Mucosa of stomach (tissue), 1 donor: Measurements from ENCODE around the gene FAM240A.

Experiments
- H3K27me3 ChIP-seq: one replicate; pipeline ENCODE4 v1.7.0; 2013; ENCODE audit warnings: mild to moderate bottlenecking, low read length; ENCODE audit not compliant: control insufficient read depth, insufficient read depth
- H3K36me3 ChIP-seq: one replicate; pipeline ENCODE4 v1.7.0; 2013; ENCODE audit warnings: low read length; ENCODE audit not compliant: control insufficient read depth, insufficient read depth
- H3K4me1 ChIP-seq: one replicate; pipeline ENCODE4 v1.7.0; 2013; ENCODE audit warnings: mild to moderate bottlenecking, low read length; ENCODE audit not compliant: control insufficient read depth, insufficient read depth
- H3K4me3 ChIP-seq: one replicate; pipeline ENCODE4 v1.7.0; 2013; ENCODE audit warnings: low read length
- H3K9ac ChIP-seq: one replicate; pipeline ENCODE4 v1.7.0; 2013; ENCODE audit warnings: mild to moderate bottlenecking, low read length, moderate library complexity
- H3K9me3 ChIP-seq: one replicate; pipeline ENCODE4 v1.7.0; 2013; ENCODE audit warnings: mild to moderate bottlenecking, low read length, moderate library complexity; ENCODE audit not compliant: control insufficient read depth
- donor health status: Pancreatic carcinoma.

The FAM240A gene

DNA sequence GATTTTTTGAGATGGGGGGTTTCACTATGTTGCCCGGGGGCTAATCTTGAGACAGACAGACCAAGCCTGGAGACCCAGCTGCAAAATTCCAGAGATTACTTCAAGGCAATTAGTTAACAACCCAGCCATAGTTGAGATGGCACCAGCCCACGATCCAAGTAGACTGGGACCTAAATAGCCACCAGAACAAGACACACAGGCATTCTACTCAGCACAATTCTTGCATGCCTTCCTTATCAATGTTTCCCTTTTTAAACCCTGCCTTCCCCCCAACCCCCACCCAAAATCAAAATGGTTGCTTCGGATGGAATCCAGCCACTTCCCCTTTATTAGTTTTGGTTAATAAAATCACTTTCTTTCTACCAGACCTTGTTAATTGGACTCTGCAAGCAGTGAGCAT is 28.6 kb downstream of the FAM240A start:
- peaks cover 3% of the 10 kb centered on the region for H3K27me3 ChIP-seq
- no peak overlapping the region for H3K9ac ChIP-seq
- no peaks in the 10 kb centered on the region for H3K36me3 ChIP-seq
- H3K4me1 ChIP-seq, result no peaks in the 10 kb centered on the region
- H3K4me3 ChIP-seq, result no peak overlapping the region
- H3K9me3 ChIP-seq, result no peaks in the 10 kb centered on the region

DNA sequence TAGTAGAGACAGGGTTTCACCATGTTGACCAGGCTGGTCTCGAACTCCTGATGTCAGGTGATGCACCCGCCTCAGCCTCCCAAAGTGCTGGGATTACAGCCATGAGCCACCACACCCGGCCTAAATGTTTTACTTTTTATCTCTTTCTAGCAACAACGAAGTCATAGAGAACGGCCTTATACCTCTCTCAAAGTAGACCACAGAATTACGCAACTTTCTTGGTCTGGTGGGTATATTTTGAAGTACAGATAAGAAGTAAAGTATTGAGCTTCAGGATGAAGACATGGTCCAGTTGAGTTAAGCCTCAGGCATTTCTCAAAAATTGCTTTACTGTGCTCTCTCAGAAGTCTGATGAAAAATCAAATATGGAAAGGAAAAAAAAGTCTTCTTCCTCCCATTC is 30.6 kb downstream of the FAM240A start:
- H3K27me3 ChIP-seq, result peaks cover 3% of the 10 kb centered on the region
- H3K4me3 ChIP-seq, result no peak overlapping the region
- no peaks in the 10 kb centered on the region for H3K4me1 ChIP-seq
- no peaks in the 10 kb centered on the region for H3K9me3 ChIP-seq
- H3K9ac ChIP-seq, result no peak overlapping the region
- H3K36me3 ChIP-seq, result no peaks in the 10 kb centered on the region

DNA sequence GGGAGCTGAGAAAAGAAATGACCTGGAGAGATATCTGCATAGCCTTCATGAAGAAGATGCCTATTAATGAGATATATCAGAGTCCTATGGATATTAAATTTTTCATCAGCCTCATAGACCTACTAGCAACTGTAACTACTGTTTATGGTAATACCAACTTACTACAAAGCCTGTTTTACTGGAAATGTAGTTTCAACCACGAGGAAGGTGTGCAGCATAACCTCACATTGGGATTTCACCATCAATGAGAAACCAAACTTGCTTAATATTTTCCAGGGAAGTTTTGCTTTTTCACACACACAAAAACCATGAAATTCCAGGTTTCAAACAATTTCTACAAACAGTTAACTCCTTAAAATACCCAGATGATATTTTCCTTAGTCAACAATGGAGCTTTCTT is 31.4 kb downstream of the FAM240A start:
- peaks cover 3% of the 10 kb centered on the region for H3K27me3 ChIP-seq
- H3K4me3 ChIP-seq, result no peak overlapping the region
- H3K36me3 ChIP-seq, result no peaks in the 10 kb centered on the region
- H3K4me1 ChIP-seq, result no peaks in the 10 kb centered on the region
- H3K9me3 ChIP-seq, result no peaks in the 10 kb centered on the region
- no peak overlapping the region for H3K9ac ChIP-seq

DNA sequence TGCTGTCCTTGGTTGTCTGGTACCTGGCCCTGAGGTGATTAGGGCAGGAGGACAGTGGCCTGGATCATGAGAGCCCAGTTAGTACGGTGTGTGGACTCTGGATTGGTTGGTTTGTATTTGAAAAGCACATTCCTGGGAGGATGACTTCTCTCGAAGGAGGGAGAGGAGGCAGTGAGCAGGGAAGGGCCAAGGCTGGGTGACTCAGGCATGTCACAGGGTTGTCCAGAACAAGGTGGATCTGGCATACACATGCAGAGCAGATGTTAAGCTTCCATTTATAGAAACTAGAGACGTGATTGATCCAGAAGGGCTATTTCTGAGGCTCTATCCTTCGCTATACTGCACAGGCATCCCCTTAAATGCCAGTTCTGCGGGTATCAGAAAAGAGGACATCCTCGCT is 34.4 kb downstream of the FAM240A start:
- H3K9me3 ChIP-seq, result no peaks in the 10 kb centered on the region
- H3K4me3 ChIP-seq, result no peak overlapping the region
- H3K9ac ChIP-seq, result no peak overlapping the region
- H3K27me3 ChIP-seq, result peaks cover under 1% of the 10 kb centered on the region
- no peaks in the 10 kb centered on the region for H3K4me1 ChIP-seq
- H3K36me3 ChIP-seq, result no peaks in the 10 kb centered on the region

DNA sequence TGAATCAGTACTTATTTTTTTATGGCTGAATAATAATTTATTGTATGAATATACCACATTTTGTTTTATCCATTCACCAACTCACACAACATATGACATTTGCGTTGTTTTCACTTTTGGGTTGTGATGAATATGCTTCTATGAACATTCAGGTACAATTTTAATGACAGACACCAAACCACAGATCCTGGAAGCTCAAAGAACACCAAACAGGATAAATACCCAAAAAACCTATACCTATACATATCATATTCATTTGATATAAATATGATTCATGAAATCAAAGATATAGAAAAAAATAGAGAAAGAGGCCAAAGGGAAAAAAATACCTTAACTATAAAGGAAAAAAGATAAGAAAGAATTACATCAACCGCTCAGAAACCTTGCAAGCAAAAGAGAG is 35.8 kb downstream of the FAM240A start:
- Histone ChIP-seq H3K9me3 (no peaks in the 10 kb centered on the region), H3K9ac (no peak overlapping the region), H3K27me3 (no peaks in the 10 kb centered on the region), H3K4me3 (no peak overlapping the region), H3K36me3 (no peaks in the 10 kb centered on the region), H3K4me1 (no peaks in the 10 kb centered on the region)

DNA sequence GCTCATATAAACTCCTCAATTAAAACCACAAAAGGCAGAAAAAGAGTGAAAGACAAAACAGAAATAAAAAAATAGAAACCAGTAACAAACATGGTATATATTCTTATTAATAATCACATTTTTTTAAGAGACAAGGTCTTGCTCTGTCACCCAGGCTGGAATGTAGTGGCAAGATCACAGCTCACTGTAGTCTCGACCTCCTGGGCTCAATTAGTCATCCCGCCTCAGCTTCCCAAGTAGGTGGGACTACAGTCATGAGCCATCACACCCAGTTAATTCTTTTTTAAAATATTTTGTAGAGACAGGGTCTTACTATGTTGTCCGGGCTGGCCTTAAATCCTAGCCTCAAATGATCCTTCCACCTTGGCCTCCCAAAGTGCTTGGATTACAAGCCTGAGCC is 37.1 kb downstream of the FAM240A start:
- Histone ChIP-seq H3K27me3 (no peaks in the 10 kb centered on the region), H3K9ac (no peak overlapping the region), H3K36me3 (no peaks in the 10 kb centered on the region), H3K9me3 (no peaks in the 10 kb centered on the region), H3K4me1 (no peaks in the 10 kb centered on the region), H3K4me3 (no peak overlapping the region)

DNA sequence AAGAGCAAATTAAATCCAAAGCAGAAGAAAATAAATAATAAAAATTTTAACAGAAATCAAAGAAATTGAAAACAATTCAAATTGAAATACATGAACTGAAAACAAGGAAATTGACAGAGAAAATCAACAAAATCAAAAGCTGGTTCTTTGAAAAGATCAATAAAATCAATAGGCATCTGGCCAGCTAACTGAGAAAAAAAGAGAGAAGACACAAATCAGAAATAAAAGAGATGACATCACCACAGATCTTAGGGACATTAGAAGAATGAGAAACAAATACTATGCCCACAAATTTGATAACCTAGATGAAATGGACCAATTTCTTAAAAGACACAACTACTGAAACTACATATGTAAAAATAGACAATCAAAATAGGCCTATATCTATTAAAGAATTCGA is 38.8 kb downstream of the FAM240A start:
- Histone ChIP-seq H3K4me3 (no peak overlapping the region), H3K9me3 (no peaks in the 10 kb centered on the region), H3K27me3 (no peaks in the 10 kb centered on the region), H3K36me3 (no peaks in the 10 kb centered on the region), H3K4me1 (no peaks in the 10 kb centered on the region), H3K9ac (no peak overlapping the region)

DNA sequence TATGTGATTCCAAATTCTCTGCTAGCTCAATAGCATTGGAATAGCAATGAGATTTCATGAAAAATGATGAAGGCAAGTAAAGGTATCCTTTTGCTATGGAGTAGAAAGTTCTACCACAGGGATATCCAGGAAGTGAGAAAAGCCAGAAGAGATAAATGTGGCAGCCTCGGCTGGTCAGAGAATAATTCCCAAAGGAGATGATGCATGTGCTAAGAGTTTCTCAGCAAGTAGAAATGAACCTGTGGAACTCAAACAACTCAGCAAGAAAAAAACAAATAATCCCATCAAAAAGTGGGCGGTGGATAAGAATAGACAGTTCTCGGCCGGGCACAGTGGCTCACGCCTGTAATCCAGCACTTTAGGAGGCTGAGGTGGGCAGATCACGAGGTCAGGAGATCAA is 42.9 kb downstream of the FAM240A start:
- H3K36me3 ChIP-seq, result no peaks in the 10 kb centered on the region
- no peaks in the 10 kb centered on the region for H3K27me3 ChIP-seq
- no peaks in the 10 kb centered on the region for H3K4me1 ChIP-seq
- no peak overlapping the region for H3K9ac ChIP-seq
- H3K9me3 ChIP-seq, result no peaks in the 10 kb centered on the region
- H3K4me3 ChIP-seq, result no peak overlapping the region

DNA sequence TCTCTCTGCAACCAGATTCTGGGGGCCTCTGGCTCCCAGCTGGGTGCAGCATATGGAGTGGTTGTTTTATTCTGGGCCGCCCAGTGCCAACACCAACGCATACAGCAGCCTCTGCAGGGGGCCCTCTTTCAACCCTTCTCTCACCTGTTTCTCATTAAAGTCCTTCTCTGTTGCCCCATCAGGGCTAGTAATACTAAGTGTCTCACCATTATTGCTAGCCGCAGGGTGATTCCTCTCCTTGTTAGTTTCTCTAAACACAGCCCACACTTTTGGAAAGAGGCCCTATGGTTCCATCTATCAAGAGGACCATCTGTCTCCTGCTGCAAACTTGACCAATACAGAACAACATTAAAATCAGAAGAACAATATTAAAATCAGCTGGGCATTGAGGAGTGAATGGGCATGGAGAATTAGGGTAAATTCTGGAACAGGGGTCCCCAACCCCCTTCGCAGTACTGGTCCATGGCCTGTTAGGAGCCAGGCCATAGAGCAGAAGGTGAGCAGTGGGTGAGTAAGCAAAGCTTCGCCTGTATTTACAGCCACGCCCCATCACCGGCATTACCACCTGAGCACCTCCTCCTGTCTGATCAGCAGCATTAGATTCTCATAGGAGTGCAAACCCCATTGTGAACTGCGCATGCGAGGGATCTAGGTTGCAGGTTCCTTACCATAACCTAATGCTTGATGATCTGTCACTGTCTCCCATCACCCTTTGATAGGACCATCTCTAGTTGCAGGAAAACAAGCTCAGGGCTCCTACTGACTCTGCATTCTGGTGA is 44.6 kb downstream of the FAM240A start:
- Histone ChIP-seq H3K4me3 (no peak overlapping the region), H3K36me3 (no peaks in the 10 kb centered on the region), H3K27me3 (no peaks in the 10 kb centered on the region), H3K4me1 (no peaks in the 10 kb centered on the region), H3K9ac (no peak overlapping the region), H3K9me3 (no peaks in the 10 kb centered on the region)

DNA sequence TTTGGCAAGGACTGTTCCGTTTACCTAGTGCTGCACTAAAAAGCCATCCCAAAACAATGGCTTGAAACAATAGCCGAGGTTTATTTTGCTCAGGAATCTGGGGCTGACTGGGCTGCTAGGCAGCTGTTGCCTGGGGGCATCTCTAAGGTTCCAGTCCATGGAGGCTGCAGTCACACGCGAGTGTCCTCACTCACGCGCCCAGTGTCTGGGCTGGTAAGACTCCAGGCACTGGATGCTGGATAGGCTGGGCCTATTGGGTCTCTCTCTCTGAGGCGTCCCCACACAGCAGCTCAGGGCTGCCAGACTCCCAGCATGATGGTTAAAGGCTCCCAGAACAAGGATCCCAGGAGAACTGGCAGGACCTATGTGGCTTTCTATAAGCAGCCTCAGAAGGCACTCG is 47.0 kb downstream of the FAM240A start:
- Histone ChIP-seq H3K27me3 (no peaks in the 10 kb centered on the region), H3K36me3 (no peaks in the 10 kb centered on the region), H3K4me3 (no peak overlapping the region), H3K9me3 (no peaks in the 10 kb centered on the region), H3K9ac (no peak overlapping the region), H3K4me1 (no peaks in the 10 kb centered on the region)

DNA sequence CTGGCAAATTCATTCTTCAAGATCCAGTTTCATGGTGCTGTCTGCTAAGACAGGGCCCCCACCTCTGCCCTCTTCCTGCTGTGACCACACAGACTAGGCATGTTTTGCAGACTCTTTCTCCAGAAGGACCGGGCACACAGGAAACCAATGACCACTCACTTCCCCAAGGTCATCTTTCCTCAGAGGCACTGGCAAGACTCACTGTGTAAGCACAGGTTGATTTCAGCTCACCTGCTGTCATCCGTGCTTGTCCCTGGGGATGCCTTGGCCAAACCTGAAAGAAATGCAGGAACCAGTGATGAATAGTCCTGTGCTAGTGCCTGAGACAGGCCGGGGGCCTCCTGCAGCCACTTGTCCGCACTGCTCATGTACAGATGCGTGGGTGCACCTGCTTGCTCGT is 47.7 kb downstream of the FAM240A start:
- H3K36me3 ChIP-seq, result no peaks in the 10 kb centered on the region
- H3K9ac ChIP-seq, result no peak overlapping the region

DNA sequence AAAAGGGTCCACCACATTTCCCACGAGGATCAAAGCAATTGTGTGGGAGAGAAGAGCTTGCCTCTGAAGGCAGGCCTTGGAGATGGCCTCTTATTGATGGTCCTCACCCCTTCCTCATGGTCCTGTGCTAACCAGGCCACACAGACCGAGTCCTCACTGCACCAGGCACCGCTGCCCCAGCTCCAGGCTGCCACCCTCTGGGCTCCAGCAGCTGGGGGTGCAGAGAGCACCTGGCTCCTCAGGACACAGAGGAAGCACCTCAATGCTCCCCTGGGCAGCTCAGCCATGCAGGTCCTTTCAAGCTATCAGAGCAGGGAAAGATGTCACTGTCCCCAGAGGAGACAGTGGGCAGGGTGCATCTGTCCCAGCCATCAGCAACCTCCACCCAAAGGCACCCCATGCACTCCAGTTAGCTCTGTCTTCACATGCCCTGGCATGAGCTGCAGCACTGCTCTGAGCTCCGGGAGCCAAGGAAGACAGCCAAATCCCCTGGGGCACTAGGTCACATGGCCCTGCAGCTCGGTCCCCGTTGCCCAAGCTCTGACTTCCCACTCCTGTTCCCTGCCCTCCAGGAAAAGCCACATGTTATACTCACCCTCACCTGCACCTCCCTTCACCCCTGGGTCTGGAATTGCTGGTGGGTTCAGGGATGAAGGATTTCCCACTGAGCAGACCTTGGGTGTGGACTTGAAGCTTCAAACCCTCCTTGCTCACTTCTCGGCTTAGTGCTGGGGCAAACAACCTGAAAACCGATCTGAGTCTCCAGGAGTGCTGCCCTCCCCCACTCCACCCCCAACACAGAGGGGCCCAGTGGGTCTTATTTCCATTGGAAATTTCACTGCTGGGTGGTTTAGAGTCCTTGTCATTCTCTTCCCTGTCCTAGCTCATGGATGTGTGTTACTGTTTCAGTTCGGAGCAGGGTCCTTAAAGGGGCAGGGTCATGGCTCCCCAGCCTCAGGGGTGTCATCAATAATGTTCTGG is 48.5 kb downstream of the FAM240A start:
- H3K36me3 ChIP-seq, result no peaks in the 10 kb centered on the region
- H3K4me1 ChIP-seq, result no peaks in the 10 kb centered on the region
- H3K9ac ChIP-seq, result no peak overlapping the region
- H3K4me3 ChIP-seq, result no peak overlapping the region
- H3K27me3 ChIP-seq, result no peaks in the 10 kb centered on the region
- H3K9me3 ChIP-seq, result no peaks in the 10 kb centered on the region

More for the DNA sequence above, 47.7 kb downstream of the FAM240A start:
- no peaks in the 10 kb centered on the region for H3K27me3 ChIP-seq
- H3K4me1 ChIP-seq, result no peaks in the 10 kb centered on the region
- H3K9me3 ChIP-seq, result no peaks in the 10 kb centered on the region
- H3K4me3 ChIP-seq, result no peak overlapping the region
